Ectodermal cell (in vitro differentiated cells): ENCODE measurements around the gene SPATA2L.
"Not testable (repeated sequence)": the region's sequence is repeated elsewhere in the genome, so short reads cannot be mapped to it uniquely, and the experiment has no call there.

Experiments used
- H3K27ac ChIP-seq: 2 replicates; pipeline ENCODE4 v1.7.0; 2013; ENCODE audit warnings: mild to moderate bottlenecking, low read depth, low read length; ENCODE audit not compliant: insufficient read depth, poor library complexity, severe bottlenecking
- H3K27me3 ChIP-seq: 2 replicates; pipeline ENCODE4 v1.7.0; 2013; ENCODE audit warnings: mild to moderate bottlenecking, low read length; ENCODE audit not compliant: insufficient read depth, control insufficient read depth, poor library complexity, severe bottlenecking
- H3K36me3 ChIP-seq: one replicate; pipeline ENCODE4 v1.7.0; 2013; ENCODE audit warnings: low read length; ENCODE audit not compliant: control insufficient read depth, insufficient read depth
- H3K4me1 ChIP-seq: one replicate; pipeline ENCODE4 v1.7.0; 2013; ENCODE audit warnings: low read length; ENCODE audit not compliant: control insufficient read depth, insufficient read depth
- H3K4me3 ChIP-seq: 2 replicates; pipeline ENCODE4 v1.7.0; 2013; ENCODE audit warnings: low read depth, low read length, control low read depth; ENCODE audit not compliant: insufficient read depth
- H3K9me3 ChIP-seq: 2 replicates; pipeline ENCODE4 v1.7.0; 2013; ENCODE audit warnings: mild to moderate bottlenecking, low read length, moderate library complexity; ENCODE audit not compliant: control insufficient read depth
- whole genome bisulfite sequencing, 2 experiments: methylation state at CpG; one replicate each; pipeline ENCODE4 v1.1.7; 2013; ENCODE audit warnings: missing lambda C conversion rate in 2 of 2; 5-methylcytosine and 5-hydroxymethylcytosine counted together

The SPATA2L gene

GRCh38 chr16:89670496-89671431 lies 30.7 kb downstream of the SPATA2L start:
- no peak overlapping the region for H3K4me3 ChIP-seq
- H3K9me3 ChIP-seq, result no peaks in the 10 kb centered on the region
- no peaks in the 10 kb centered on the region for H3K27me3 ChIP-seq
- H3K4me1 ChIP-seq, result no peaks in the 10 kb centered on the region
- no peak overlapping the region for H3K27ac ChIP-seq
- WGBS, 2 experiments, result 94 to 95% methylated on average over 10 of the region's 10 CpGs
- peaks cover 14% of the 10 kb centered on the region for H3K36me3 ChIP-seq

- Histone ChIP-seq H3K27me3 (no peaks in the 10 kb centered on the region), H3K4me1 (no peaks in the 10 kb centered on the region), H3K36me3 (peaks cover 19% of the 10 kb centered on the region), H3K9me3 (no peaks in the 10 kb centered on the region), H3K4me3 (no peak overlapping the region), H3K27ac (no peak overlapping the region)
- 89 to 90% methylated on average over 13 of the region's 13 CpGs for WGBS, 2 experiments
These were observed 31.8 kb downstream of the SPATA2L start for GRCh38 chr16:89669755-89670154.

DNA sequence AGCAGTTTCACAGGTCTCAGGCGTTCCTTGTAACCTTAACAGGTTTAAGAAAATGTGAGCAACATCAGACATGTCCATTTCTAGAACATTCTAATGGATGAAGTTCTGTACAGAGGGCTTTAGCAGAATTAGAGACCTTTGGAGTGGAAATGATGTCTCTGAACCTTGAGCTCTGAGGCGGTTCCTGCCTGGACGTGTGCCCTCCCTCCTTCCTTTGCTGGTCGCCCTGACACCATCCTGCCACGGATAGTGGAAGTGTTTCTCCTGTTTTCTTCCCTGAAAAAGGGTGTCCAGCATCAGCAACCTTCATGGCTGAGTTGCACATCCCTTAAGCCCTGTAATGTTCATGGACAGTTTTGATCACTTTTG lies 32.7 kb downstream of the SPATA2L start:
- Histone ChIP-seq H3K27ac (no peak overlapping the region), H3K27me3 (no peaks in the 10 kb centered on the region)
- WGBS, 2 experiments, result 92 to 96% methylated on average over 5 of the region's 5 CpGs

GRCh38 chr16:89667633-89668032 lies 33.9 kb downstream of the SPATA2L start:
- no peak overlapping the region for H3K27ac ChIP-seq
- H3K36me3 ChIP-seq, result peaks cover 29% of the 10 kb centered on the region
- no peak overlapping the region for H3K4me3 ChIP-seq
- no peaks in the 10 kb centered on the region for H3K4me1 ChIP-seq
- H3K27me3 ChIP-seq, result no peaks in the 10 kb centered on the region
- WGBS, 2 experiments, result 81% methylated on average over 9 of the region's 9 CpGs
- H3K9me3 ChIP-seq, result no peaks in the 10 kb centered on the region

More for the DNA sequence above, 32.7 kb downstream of the SPATA2L start:
- peaks cover 23% of the 10 kb centered on the region for H3K36me3 ChIP-seq
- H3K9me3 ChIP-seq, result no peaks in the 10 kb centered on the region
- H3K4me1 ChIP-seq, result no peaks in the 10 kb centered on the region
- no peak overlapping the region for H3K4me3 ChIP-seq

GRCh38 chr16:89667000-89667399 lies 34.5 kb downstream of the SPATA2L start:
- not testable (repeated sequence) for H3K4me1 ChIP-seq, H3K9me3 ChIP-seq, H3K27ac ChIP-seq, H3K27me3 ChIP-seq, H3K4me3 ChIP-seq
- H3K36me3 ChIP-seq, result peaks cover 31% of the 10 kb centered on the region
- WGBS, 2 experiments, result 57 to 73% methylated on average over 5 to 6 of the region's 7 CpGs

DNA sequence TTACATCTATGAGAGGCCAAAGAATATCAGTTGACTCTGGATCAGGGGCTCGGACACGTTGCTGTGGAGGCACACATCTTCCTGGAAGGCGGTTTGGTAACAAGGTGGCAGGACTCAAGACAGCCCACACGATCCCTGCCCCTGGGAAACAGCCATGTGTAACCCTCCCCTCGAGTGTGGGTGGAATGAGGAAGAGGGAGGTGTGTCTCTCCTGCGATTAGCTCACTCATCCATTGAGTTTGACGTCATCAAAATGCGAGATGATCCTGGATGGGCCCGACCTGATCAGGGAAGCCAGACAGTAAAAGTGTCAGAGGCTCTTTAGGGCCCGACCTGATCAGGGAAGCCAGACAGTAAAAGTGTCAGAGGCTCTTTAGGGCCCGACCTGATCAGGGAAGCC lies 37.3 kb downstream of the SPATA2L start:
- peaks cover 49% of the 10 kb centered on the region for H3K36me3 ChIP-seq
- WGBS, 2 experiments, result 97 to 98% methylated on average over 10 of the region's 11 CpGs
- H3K27ac ChIP-seq, H3K4me3 ChIP-seq, H3K4me1 ChIP-seq, H3K27me3 ChIP-seq, H3K9me3 ChIP-seq: not testable (repeated sequence)

GRCh38 chr16:89661215-89661614 lies 40.3 kb downstream of the SPATA2L start:
- no peaks in the 10 kb centered on the region for H3K9me3 ChIP-seq
- H3K27ac ChIP-seq, result no peak overlapping the region
- peaks cover 46% of the 10 kb centered on the region for H3K36me3 ChIP-seq
- no peaks in the 10 kb centered on the region for H3K27me3 ChIP-seq
- no peak overlapping the region for H3K4me3 ChIP-seq
- H3K4me1 ChIP-seq, result peaks cover 5% of the 10 kb centered on the region
- 96 to 98% methylated on average over 9 of the region's 9 CpGs for WGBS, 2 experiments

DNA sequence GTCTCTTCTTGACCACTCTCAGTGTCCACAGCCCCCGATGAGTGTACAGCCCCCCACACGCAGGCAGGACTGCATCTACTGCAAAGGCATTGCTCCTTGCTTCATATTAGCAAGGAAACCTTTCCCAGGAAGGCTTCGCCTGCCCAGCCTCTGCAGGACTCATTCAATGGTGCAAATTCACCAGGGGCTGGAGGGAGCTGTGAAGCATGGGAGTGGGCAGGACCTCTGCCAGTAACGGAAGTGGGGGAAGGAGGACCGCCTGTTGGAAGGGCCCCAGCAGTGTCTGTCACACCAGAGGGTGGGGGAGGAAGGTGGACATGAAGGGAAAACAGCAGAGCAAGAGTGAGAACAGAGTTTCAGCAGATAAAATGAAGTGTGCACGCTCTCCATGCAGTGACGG lies 41.4 kb downstream of the SPATA2L start:
- H3K9me3 ChIP-seq, result no peaks in the 10 kb centered on the region
- H3K27me3 ChIP-seq, result no peaks in the 10 kb centered on the region
- peaks cover 41% of the 10 kb centered on the region for H3K36me3 ChIP-seq
- H3K4me3 ChIP-seq, result no peak overlapping the region
- no peak overlapping the region for H3K27ac ChIP-seq
- peaks cover 5% of the 10 kb centered on the region for H3K4me1 ChIP-seq
- 95 to 96% methylated on average over 7 of the region's 7 CpGs for WGBS, 2 experiments

GRCh38 chr16:89658221-89658879 lies 43.2 kb downstream of the SPATA2L start:
- H3K4me3 ChIP-seq, result peak overlapping the region; percentile 95
- H3K27me3 ChIP-seq, result no peaks in the 10 kb centered on the region
- no peak overlapping the region for H3K27ac ChIP-seq
- H3K36me3 ChIP-seq, result peaks cover 29% of the 10 kb centered on the region
- WGBS, 2 experiments, result 24 to 26% methylated on average over 27 of the region's 27 CpGs
- H3K9me3 ChIP-seq, result no peaks in the 10 kb centered on the region
- peaks cover 5% of the 10 kb centered on the region for H3K4me1 ChIP-seq

- peaks cover 5% of the 10 kb centered on the region for H3K4me1 ChIP-seq
- peak within 1 kb of the TSS; percentile 95 for H3K4me3 ChIP-seq
These were observed 43.9 kb downstream of the SPATA2L start, which contains the start of the genes CHMP1A and SPATA33 for GRCh38 chr16:89657442-89658220. TSS of gene CHMP1A (minus strand) at chr16:89657708. CDS start at chr16:89657588, 120 bp downstream. TSS of gene SPATA33 (plus strand) at chr16:89657836. CDS start at chr16:89657912, 76 bp downstream.

More at GRCh38 chr16:89657442-89658220, 43.9 kb downstream of the SPATA2L start, which contains the start of the genes CHMP1A and SPATA33:
- Histone ChIP-seq H3K27me3 (no peaks in the 10 kb centered on the region), H3K36me3 (peaks cover 26% of the 10 kb centered on the region), H3K27ac (peak within 1 kb of the TSS; percentile 66), H3K9me3 (no peaks in the 10 kb centered on the region)
- WGBS, 2 experiments, result 0% methylated on average over 99 of the region's 99 CpGs
